NCI-H748 treated with DMSO at 0.1 percent for 48 hours (cell line): ENCODE data around the gene TGFA.

ENCODE experiments used
- DNase-seq: peaks from one replicate; lab custom pipeline; 2025; lab: John Stamatoyannopoulos, UW

Gene TGFA

GRCh38 chr2:70523996-70524965 lies 29.3 kb downstream of the TGFA start:
- no peak for DNase-seq

GRCh38 chr2:70523672-70523995 lies 30.0 kb downstream of the TGFA start:
- DNase-seq = no peak

GRCh38 chr2:70522627-70523026 lies 31.0 kb downstream of the TGFA start:
- DNase-seq = no peak

- DNase-seq = no peak
These were observed 32.8 kb downstream of the TGFA start for GRCh38 chr2:70520825-70521224.

GRCh38 chr2:70519453-70519852 lies 34.2 kb downstream of the TGFA start:
- no peak for DNase-seq

GRCh38 chr2:70518557-70518956 lies 35.1 kb downstream of the TGFA start:
- no peak for DNase-seq

GRCh38 chr2:70517804-70518203 lies 35.8 kb downstream of the TGFA start:
- DNase-seq = no peak

- DNase-seq = no peak
These were observed 37.0 kb downstream of the TGFA start for GRCh38 chr2:70516596-70516995.

- no peak for DNase-seq
These were observed 37.7 kb downstream of the TGFA start for GRCh38 chr2:70515938-70516337.

- peak; percentile 18 for DNase-seq
These were observed 39.0 kb downstream of the TGFA start for GRCh38 chr2:70514612-70515055.

GRCh38 chr2:70513738-70514137 lies 39.9 kb downstream of the TGFA start:
- no peak for DNase-seq

GRCh38 chr2:70511971-70512729 lies 41.5 kb downstream of the TGFA start:
- DNase-seq = no peak

- no peak for DNase-seq
These were observed 43.3 kb downstream of the TGFA start for GRCh38 chr2:70510313-70510712.

- DNase-seq = no peak
These were observed 44.1 kb downstream of the TGFA start for GRCh38 chr2:70509565-70509964.

GRCh38 chr2:70508711-70509462 lies 44.7 kb downstream of the TGFA start:
- DNase-seq = no peak

GRCh38 chr2:70505613-70506391 lies 47.8 kb downstream of the TGFA start:
- no peak for DNase-seq

GRCh38 chr2:70504750-70505149 lies 48.9 kb downstream of the TGFA start:
- DNase-seq = no peak

- DNase-seq = no peak
These were observed 49.7 kb downstream of the TGFA start for GRCh38 chr2:70503896-70504295.

GRCh38 chr2:70501728-70502127 lies 51.9 kb downstream of the TGFA start:
- DNase-seq = no peak

GRCh38 chr2:70501215-70501614 lies 52.4 kb downstream of the TGFA start:
- no peak for DNase-seq

- no peak for DNase-seq
These were observed 54.4 kb downstream of the TGFA start for GRCh38 chr2:70499253-70499652.

GRCh38 chr2:70498528-70498927 lies 55.1 kb downstream of the TGFA start:
- no peak for DNase-seq
